GM12878 (cell line): Measurements from ENCODE around the gene TLE2. TPM values are rescaled to one million over a fixed set of nuclear protein-coding genes. Genes with fewer than 3 reads are reported as not detected.

ENCODE experiments used
- ATF7 ChIP-seq: fragments of 450-650 bp; IDR thresholded peaks from 2 replicates; pipeline ENCODE4 v1.6.1; 2016; ENCODE audit warnings: low read depth, mild to moderate bottlenecking
- BCL11A ChIP-seq: IDR thresholded peaks from 2 replicates; pipeline ENCODE4 v1.6.1; 2011; ENCODE audit warnings: low read depth, low read length
- CBX5 ChIP-seq: sonication (generic); IDR thresholded peaks from 2 replicates; pipeline ENCODE4 v1.6.1; 2016; ENCODE audit warnings: low read depth, moderate library complexity, mild to moderate bottlenecking, inconsistent platforms
- CREM ChIP-seq: IDR thresholded peaks from 2 replicates; pipeline ENCODE4 v1.6.1; 2014; ENCODE audit warnings: antibody characterized with exemption, low read depth
- E2F4 ChIP-seq: IDR thresholded peaks from 2 replicates; pipeline ENCODE4 v1.6.1; 2012; ENCODE audit warnings: low read depth, low read length, improper control_type of control experiment
- FOXK2 ChIP-seq: fragments of 450-650 bp; IDR thresholded peaks from 2 replicates; pipeline ENCODE4 v1.6.1; 2017; ENCODE audit warnings: mild to moderate bottlenecking, moderate library complexity
- GABPA ChIP-seq: IDR thresholded peaks from 2 replicates; pipeline ENCODE4 v1.6.1; 2014; ENCODE audit warnings: antibody characterized with exemption, low read depth, mild to moderate bottlenecking, inconsistent platforms
- MTA2 ChIP-seq: fragments of 450-650 bp; IDR thresholded peaks from 2 replicates; pipeline ENCODE4 v1.6.1; 2016; ENCODE audit warnings: low read depth, mild to moderate bottlenecking, moderate library complexity
- MYC ChIP-seq: IDR thresholded peaks from 2 replicates; pipeline ENCODE4 v1.6.1; 2011; ENCODE audit warnings: mild to moderate bottlenecking, low read length, moderate library complexity, inconsistent platforms; ENCODE audit not compliant: insufficient read depth, insufficient replicate concordance, insufficient read length, severe bottlenecking
- NRF1 ChIP-seq: conservative IDR thresholded peaks from 2 replicates; pipeline ENCODE4 v1.6.1; 2011; ENCODE audit warnings: mild to moderate bottlenecking, low read depth, low read length, improper control_type of control experiment
- PAX5 ChIP-seq: IDR thresholded peaks from 2 replicates; pipeline ENCODE4 v1.6.1; 2011; ENCODE audit warnings: low read depth, low read length, borderline replicate concordance
- POLR2A ChIP-seq: IDR thresholded peaks from 2 replicates; pipeline ENCODE4 v1.6.1; 2011; ENCODE audit warnings: low read depth, mild to moderate bottlenecking, low read length
- POLR2AphosphoS2 ChIP-seq: IDR thresholded peaks from 2 replicates; pipeline ENCODE4 v1.6.1; 2011; ENCODE audit warnings: low read depth, mild to moderate bottlenecking, low read length, improper control_type of control experiment, moderate library complexity
- RB1 ChIP-seq: fragments of 450-650 bp; formaldehyde crosslinking; IDR thresholded peaks from 2 replicates; pipeline ENCODE4 v1.6.1; 2017; ENCODE audit warnings: mild to moderate bottlenecking, borderline replicate concordance
- RCOR1 ChIP-seq: conservative IDR thresholded peaks from 2 replicates; pipeline ENCODE4 v1.6.1; 2012; ENCODE audit warnings: low read depth, low read length, improper control_type of control experiment
- RELA ChIP-seq: fragments of 450-650 bp; IDR thresholded peaks from 2 replicates; pipeline ENCODE4 v1.8.0; 2014; ENCODE audit warnings: borderline replicate concordance; ENCODE audit not compliant: partially characterized antibody
- SKIL ChIP-seq: fragments of 450-650 bp; IDR thresholded peaks from 2 replicates; pipeline ENCODE4 v1.6.1; 2017; ENCODE audit warnings: mild to moderate bottlenecking, low read depth, inconsistent platforms; ENCODE audit not compliant: poor library complexity, severe bottlenecking
- SMARCA5 ChIP-seq: fragments of 450-650 bp; IDR thresholded peaks from 2 replicates; pipeline ENCODE4 v1.6.1; 2017; ENCODE audit warnings: mild to moderate bottlenecking
- SREBF2 ChIP-seq: IDR thresholded peaks from 2 replicates; pipeline ENCODE4 v1.6.1; 2012; ENCODE audit warnings: mild to moderate bottlenecking, low read length
- TCF7 ChIP-seq: IDR thresholded peaks from 2 replicates; pipeline ENCODE4 v1.6.1; 2014; ENCODE audit warnings: antibody characterized with exemption, borderline replicate concordance
- polyA plus RNA-seq, 11 experiments: library from polyadenylated mRNA; depleted of rRNA in 4 of 11; unstranded in 6 of 11; stranded (reverse) in 5 of 11; fragments of >200 nt; fragmentation: Nextera tagmentation in 4 of 11; fragmentation: Illumina TruSeq in 1 of 11; extraction: Ambion mirVana in 4 of 11; extraction: Trizol in 1 of 11; gene quantifications; 1 replicate in 1 of 11; 2 replicates in 10 of 11; pipeline versions ENCODE4 v1.2.1 to v1.2.3, GENCODE V29; 2011 to 2016; ENCODE audit warnings: inconsistent platforms in 2 of 11, missing spikeins in 2 of 11, low read depth in 1 of 11
- total RNA-seq, 4 experiments: library from RNA; depleted of rRNA in 3 of 4; stranded (reverse); fragments of >200 nt in 3 of 4; fragmentation: Illumina TruSeq in 1 of 4; extraction: Trizol in 1 of 4; gene quantifications; 2 replicates each; pipeline versions ENCODE4 v1.2.1 to v1.2.3, GENCODE V29; 2013 to 2021
- TF ChIP-seq, protein P1 (sequence below): fragments of 450-650 bp; IDR thresholded peaks from 2 replicates; pipeline ENCODE4 v1.6.1; 2017; ENCODE audit warnings: mild to moderate bottlenecking, moderate library complexity
- TF ChIP-seq, protein P2 (sequence below): fragments of 450-650 bp; IDR thresholded peaks from 2 replicates; pipeline ENCODE4 v1.6.1; 2018; ENCODE audit warnings: mild to moderate bottlenecking, low read depth, moderate library complexity; ENCODE audit not compliant: partially characterized antibody

The TLE2 gene
- total and polyA plus RNA-seq, 10 of the 15 experiments (the other 5 are each of a cell fraction or from before 2014, with no cell fraction given): 0.05 to 0.21 (median 0.11) TPM; not detected in 5

- TF ChIP-seq E2F4 (no peak), POLR2AphosphoS2 (no peak), SMARCA5 (peak; percentile 40; the same call in 1 of the 2 replicates), BCL11A (no peak), PAX5 (no peak), POLR2A (no peak), RCOR1 (no peak), SKIL (peak; percentile 71), RELA (peak; percentile 40), GABPA (no peak), SREBF2 (no peak), NRF1 (no peak), TCF7 (no peak), ATF7 (peak; percentile 100), FOXK2 (no peak), CREM (peak; percentile 97), CBX5 (no peak), MYC (no peak), MTA2 (peak; percentile 44; the same call in 1 of the 2 replicates), RB1 (no peak; the same call in 1 of the 2 replicates)
- TF ChIP-seq, protein P1, sequence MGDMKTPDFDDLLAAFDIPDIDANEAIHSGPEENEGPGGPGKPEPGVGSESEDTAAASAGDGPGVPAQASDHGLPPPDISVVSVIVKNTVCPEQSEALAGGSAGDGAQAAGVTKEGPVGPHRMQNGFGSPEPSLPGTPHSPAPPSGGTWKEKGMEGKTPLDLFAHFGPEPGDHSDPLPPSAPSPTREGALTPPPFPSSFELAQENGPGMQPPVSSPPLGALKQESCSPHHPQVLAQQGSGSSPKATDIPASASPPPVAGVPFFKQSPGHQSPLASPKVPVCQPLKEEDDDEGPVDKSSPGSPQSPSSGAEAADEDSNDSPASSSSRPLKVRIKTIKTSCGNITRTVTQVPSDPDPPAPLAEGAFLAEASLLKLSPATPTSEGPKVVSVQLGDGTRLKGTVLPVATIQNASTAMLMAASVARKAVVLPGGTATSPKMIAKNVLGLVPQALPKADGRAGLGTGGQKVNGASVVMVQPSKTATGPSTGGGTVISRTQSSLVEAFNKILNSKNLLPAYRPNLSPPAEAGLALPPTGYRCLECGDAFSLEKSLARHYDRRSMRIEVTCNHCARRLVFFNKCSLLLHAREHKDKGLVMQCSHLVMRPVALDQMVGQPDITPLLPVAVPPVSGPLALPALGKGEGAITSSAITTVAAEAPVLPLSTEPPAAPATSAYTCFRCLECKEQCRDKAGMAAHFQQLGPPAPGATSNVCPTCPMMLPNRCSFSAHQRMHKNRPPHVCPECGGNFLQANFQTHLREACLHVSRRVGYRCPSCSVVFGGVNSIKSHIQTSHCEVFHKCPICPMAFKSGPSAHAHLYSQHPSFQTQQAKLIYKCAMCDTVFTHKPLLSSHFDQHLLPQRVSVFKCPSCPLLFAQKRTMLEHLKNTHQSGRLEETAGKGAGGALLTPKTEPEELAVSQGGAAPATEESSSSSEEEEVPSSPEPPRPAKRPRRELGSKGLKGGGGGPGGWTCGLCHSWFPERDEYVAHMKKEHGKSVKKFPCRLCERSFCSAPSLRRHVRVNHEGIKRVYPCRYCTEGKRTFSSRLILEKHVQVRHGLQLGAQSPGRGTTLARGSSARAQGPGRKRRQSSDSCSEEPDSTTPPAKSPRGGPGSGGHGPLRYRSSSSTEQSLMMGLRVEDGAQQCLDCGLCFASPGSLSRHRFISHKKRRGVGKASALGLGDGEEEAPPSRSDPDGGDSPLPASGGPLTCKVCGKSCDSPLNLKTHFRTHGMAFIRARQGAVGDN: no peak
- TF ChIP-seq, protein P2, sequence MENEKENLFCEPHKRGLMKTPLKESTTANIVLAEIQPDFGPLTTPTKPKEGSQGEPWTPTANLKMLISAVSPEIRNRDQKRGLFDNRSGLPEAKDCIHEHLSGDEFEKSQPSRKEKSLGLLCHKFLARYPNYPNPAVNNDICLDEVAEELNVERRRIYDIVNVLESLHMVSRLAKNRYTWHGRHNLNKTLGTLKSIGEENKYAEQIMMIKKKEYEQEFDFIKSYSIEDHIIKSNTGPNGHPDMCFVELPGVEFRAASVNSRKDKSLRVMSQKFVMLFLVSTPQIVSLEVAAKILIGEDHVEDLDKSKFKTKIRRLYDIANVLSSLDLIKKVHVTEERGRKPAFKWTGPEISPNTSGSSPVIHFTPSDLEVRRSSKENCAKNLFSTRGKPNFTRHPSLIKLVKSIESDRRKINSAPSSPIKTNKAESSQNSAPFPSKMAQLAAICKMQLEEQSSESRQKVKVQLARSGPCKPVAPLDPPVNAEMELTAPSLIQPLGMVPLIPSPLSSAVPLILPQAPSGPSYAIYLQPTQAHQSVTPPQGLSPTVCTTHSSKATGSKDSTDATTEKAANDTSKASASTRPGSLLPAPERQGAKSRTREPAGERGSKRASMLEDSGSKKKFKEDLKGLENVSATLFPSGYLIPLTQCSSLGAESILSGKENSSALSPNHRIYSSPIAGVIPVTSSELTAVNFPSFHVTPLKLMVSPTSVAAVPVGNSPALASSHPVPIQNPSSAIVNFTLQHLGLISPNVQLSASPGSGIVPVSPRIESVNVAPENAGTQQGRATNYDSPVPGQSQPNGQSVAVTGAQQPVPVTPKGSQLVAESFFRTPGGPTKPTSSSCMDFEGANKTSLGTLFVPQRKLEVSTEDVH: peak; percentile 50
Measured at GRCh38 chr19:2962018-2962670, 66.9 kb downstream of the TLE2 start (continued).
